Fibroblast of skin of back (primary cell): ENCODE results near the gene FAT2.
"Not testable (repeated sequence)": the region's sequence is repeated elsewhere in the genome, so short reads cannot be mapped to it uniquely, and the experiment has no call there.

Experiments used
- DNase-seq: peaks from one replicate; pipeline ENCODE4 v3.0.0-alpha.2; 2013

Gene FAT2

DNA sequence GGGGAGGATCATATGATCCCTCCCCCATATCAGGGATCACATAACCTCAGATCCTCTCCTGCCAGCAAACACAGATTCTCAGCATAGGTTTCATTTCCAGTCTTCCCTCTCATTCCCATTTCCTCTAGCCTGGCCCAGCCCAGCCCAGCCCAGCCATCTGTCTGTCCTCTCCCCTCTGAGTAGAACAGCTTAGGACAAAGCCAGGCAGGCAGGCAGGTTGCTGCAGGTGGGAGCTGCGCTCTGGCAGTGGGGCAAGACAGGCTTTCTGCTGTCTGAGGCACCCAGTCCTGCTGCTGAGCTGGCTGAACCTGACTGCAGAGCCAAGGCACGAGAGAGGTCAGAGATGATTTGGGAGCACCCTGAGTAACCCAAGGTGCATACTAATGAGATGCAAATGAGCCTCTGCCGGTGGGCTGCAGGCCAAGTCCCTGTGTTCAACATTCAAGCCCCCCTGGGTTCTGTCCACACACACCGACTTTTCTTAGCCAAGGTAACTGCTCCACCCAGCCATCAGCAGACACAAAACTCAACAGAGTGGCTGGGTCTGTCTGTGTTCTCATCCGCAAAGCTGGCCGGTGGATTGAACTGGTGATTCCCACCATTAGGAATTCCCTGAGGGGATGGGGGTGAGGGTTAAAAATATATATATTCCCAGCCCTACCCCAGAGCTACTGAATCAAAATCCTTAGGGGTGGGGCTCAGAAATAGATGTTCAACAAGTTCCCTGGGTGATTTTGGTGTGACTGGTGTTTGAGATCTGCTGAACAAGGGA lies 9.1 kb downstream of the FAT2 start:
- DNase-seq: no peak

- no peak for DNase-seq
Observed at GRCh38 chr5:151581347-151581746, 9.8 kb downstream of the FAT2 start.

DNA sequence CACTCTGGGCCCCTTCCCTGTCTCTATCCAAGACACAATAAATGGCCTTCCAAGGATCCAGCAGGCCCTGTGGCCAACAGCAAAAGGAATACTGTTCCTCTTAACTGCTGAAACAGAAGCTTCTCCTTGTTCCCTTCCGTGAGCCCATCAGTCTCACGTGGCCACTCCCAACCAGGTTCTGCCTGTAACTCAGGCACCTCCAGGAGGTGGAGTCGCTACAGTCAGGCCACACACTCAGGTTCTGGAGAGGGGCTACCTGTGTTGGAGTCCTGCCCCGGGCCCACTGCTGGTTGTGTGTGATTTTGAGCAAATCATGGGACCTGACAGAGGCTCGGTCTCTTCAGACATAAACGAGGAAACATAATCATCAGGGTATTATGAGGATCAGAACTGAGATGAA lies 10.3 kb downstream of the FAT2 start:
- no peak for DNase-seq

DNA sequence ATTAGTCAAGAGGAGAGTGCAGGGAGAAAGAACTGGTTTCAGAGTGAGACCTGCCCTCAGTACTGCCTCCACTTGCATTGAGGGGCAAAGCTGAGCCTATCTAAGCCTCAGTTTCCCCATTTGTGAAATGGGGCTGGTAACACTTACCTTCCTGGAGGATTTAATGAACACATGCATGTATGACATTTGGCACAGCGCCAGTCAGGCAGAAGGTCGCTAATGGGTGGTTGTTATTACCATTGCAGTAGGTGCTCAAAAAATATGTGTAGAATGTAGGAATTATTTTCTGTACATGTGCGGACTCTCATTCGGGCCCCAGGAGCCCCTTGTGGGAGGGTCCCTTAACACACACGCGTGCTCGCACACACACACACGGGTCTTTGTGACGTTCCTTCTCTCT lies 10.9 kb downstream of the FAT2 start:
- no peak for DNase-seq

DNA sequence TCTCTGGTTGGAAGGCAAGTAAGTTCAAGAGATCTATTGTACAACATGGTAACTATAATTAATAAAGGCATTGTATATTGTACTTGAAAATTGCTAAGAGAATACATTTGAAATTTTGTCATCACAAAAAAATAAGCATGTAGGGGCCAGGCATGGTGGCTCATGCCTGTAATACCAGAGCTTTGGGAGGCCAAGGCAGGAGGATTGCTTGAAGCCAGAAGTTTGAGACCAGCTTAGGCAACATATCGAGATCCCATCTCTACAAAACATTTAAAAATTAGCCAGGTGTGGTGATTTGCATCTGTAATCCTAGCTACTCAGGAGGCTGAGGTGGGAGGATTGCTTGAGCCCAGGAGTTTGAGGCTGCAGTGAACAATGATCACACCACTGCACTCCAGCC lies 12.0 kb downstream of the FAT2 start:
- not testable (repeated sequence) for DNase-seq

DNA sequence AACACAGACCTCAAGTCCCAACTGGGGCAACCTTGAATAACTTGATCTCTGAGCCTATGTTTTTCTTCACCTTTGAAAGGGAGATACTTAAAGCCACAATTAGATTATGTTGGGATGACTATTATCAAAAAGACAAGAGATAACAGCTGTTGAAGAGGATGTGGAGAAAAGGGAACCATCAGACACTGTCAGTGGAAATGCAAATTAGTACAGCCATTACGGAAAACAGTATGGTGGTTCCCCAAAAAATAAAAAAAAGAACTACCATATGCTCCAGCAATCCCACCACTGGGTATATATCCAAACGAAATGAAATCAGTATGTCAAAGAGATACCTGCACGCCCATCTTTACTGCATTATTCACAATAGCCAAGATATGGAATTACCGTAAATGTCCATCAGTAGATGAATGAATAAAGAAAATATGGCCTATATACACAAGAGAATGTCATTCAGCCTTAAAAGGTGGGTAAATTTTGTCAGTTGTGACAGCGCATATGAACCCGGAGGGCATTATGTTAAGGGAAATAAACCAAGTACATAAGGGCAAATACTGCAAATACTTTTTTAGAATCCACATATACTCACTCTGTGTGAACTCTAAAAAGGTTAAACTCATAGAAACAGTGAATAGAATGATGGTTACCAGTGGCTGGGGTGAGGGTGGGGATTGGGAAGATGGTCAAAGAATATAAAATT lies 12.7 kb downstream of the FAT2 start:
- no peak for DNase-seq

- DNase-seq: no peak
Observed at GRCh38 chr5:151577566-151577965, 13.6 kb downstream of the FAT2 start.

- DNase-seq: no peak
Observed at GRCh38 chr5:151574444-151574996, 16.6 kb downstream of the FAT2 start.

DNA sequence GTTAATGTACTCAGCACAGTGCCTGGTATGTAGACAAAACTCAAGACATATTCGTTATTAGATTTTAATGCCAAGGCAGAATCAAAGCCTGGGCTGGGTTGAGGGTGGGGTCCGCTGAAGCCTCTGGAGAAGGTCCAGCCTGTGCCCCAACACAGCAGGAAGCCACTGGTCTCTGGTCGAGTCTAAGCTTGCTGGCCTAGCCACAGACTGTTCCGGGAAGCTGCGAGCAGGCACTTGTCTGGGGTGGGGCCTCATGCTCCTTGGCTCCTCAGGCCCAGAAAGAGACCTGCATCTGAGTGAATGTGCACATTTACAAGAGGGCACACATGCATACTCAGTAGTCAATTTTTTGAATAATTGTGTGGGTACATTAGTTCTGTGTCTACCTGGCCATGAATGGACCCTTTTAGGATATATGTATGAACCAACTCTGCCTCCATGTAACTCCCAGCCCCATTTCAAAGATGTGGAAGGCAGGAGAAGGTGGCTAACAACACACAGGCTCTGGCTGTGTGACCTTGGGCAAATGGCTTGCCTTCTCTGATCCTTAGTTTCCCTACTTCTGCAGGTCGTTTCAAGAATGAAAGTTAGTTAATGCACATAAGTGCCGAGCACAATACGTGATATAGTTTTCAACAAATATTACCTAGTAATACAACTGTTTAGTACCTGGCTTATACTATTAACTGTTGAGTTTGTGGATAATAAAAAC lies 18.3 kb downstream of the FAT2 start:
- DNase-seq: no peak

GRCh38 chr5:151571270-151572173 lies 19.6 kb downstream of the FAT2 start:
- no peak for DNase-seq

GRCh38 chr5:151570512-151571269 lies 20.4 kb downstream of the FAT2 start:
- DNase-seq: no peak

- DNase-seq: no peak
Observed at GRCh38 chr5:151570058-151570457, 21.1 kb downstream of the FAT2 start.

- DNase-seq: no peak
Observed at GRCh38 chr5:151569132-151570046, 21.7 kb downstream of the FAT2 start.

GRCh38 chr5:151568036-151568435 lies 23.1 kb downstream of the FAT2 start:
- DNase-seq: no peak

DNA sequence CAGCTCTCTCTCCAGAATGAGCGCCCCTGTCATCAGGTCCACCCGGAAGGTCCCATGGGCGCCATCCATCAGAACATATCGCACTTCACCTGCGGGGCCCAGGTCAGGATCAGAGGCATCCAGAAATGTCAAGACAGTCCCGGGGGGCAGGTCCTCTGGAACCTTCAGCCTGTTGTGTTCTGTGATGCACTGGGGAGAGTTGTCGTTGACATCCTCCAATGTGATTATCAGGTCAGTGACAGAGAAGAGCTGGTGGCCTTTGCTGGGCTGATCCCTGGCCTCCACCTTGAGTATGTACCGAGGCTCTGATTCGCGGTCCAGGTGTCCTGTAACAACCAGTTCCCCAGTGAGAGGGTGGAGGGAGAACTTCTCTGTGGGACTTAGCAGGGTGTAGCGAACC lies 25.2 kb downstream of the FAT2 start:
- DNase-seq: no peak

- DNase-seq: no peak
Observed at GRCh38 chr5:151562019-151562707, 29.0 kb downstream of the FAT2 start.

GRCh38 chr5:151557951-151558350 lies 33.2 kb downstream of the FAT2 start:
- no peak for DNase-seq

GRCh38 chr5:151557466-151557865 lies 33.7 kb downstream of the FAT2 start:
- DNase-seq: no peak

- DNase-seq: no peak
Observed at GRCh38 chr5:151556806-151557205, 34.3 kb downstream of the FAT2 start.
